OCI-LY7 (cell line): ENCODE results near the gene PCIF1. TPM values are rescaled to one million over a fixed set of nuclear protein-coding genes. Genes with fewer than 3 reads are reported as not detected.
A peak's percentile ranks its signal among the peaks of the same experiment; 100 is the strongest.

Experiments used
- BruUV-seq: library from RNA; stranded (reverse); fragments of 400-500 nt; replicated peaks from 2 replicates; lab custom pipeline; 2021; lab: Mats Ljungman, UMichigan
- CTCF ChIA-PET: fragments of 300-600 bp; sonication (Branson Sonifier 250); formaldehyde crosslinking; loops from one replicate; lab custom pipeline; 2022; ENCODE audit warnings: antibody characterized with exemption; ENCODE audit not compliant: unreplicated experiment; lab: Charles Lee
- POLR2A ChIA-PET: fragments of 300-600 bp; sonication (Branson Sonifier 250); formaldehyde crosslinking; loops from one replicate; lab custom pipeline; 2022; ENCODE audit warnings: antibody characterized with exemption; lab: Charles Lee
- DNase-seq: peaks from one replicate; pipeline ENCODE4 v3.0.0-alpha.2; 2015; ENCODE audit warnings: low spot score
- H2AFZ ChIP-seq: fragments of 200-600 bp; sonication (generic), shearing (Covaris generic); 2 replicates; pipeline ENCODE4 v1.6.1; 2014; ENCODE audit warnings: mild to moderate bottlenecking, antibody characterized with exemption, low read length, moderate library complexity
- H3K27ac ChIP-seq: fragments of 200-600 bp; sonication (generic); 2 replicates; pipeline ENCODE4 v1.5.1; 2014; ENCODE audit warnings: mixed run types, low read depth, mild to moderate bottlenecking, moderate library complexity, low read length, inconsistent platforms; ENCODE audit not compliant: poor library complexity, severe bottlenecking
- H3K36me3 ChIP-seq: fragments of 200-600 bp; sonication (generic); 2 replicates; pipeline ENCODE4 v1.6.1; 2014; ENCODE audit warnings: mild to moderate bottlenecking, antibody characterized with exemption, low read length, moderate library complexity, mixed read lengths; ENCODE audit not compliant: insufficient read depth
- H3K4me1 ChIP-seq: fragments of 200-600 bp; sonication (generic); 2 replicates; pipeline ENCODE4 v1.5.1; 2014; ENCODE audit warnings: mild to moderate bottlenecking, low read length; ENCODE audit not compliant: insufficient read depth, poor library complexity, severe bottlenecking
- H3K4me2 ChIP-seq: fragments of 200-600 bp; sonication (generic); 2 replicates; pipeline ENCODE4 v1.6.1; 2014; ENCODE audit warnings: mild to moderate bottlenecking, low read length
- H3K4me3 ChIP-seq: fragments of 200-600 bp; sonication (generic); 2 replicates; pipeline ENCODE4 v1.5.1; 2014; ENCODE audit warnings: mild to moderate bottlenecking, low read depth, low read length; ENCODE audit not compliant: poor library complexity, severe bottlenecking
- H3K79me2 ChIP-seq: fragments of 200-600 bp; sonication (generic); 2 replicates; pipeline ENCODE4 v1.6.1; 2016; ENCODE audit warnings: low read depth, mild to moderate bottlenecking, low read length, moderate library complexity, mixed read lengths; ENCODE audit not compliant: insufficient read depth
- H3K9me2 ChIP-seq: fragments of 200-600 bp; sonication (generic); 2 replicates; pipeline ENCODE4 v1.6.1; 2016; ENCODE audit warnings: mild to moderate bottlenecking, low read length, mixed read lengths; ENCODE audit not compliant: insufficient read depth
- H3K9me3 ChIP-seq: fragments of 200-600 bp; sonication (generic); 2 replicates; pipeline ENCODE4 v1.6.1; 2014; ENCODE audit warnings: mild to moderate bottlenecking, mixed run types, low read length, mixed read lengths
- H4K20me1 ChIP-seq: fragments of 200-600 bp; sonication (generic); 2 replicates; pipeline ENCODE4 v1.6.1; 2014; ENCODE audit warnings: mild to moderate bottlenecking, antibody characterized with exemption, low read length, moderate library complexity, mixed read lengths; ENCODE audit not compliant: insufficient read depth
- EZH2phosphoT487 ChIP-seq: fragments of 200-600 bp; sonication (generic); IDR thresholded peaks from 2 replicates; pipeline ENCODE4 v1.6.1; 2018; ENCODE audit warnings: low read depth, borderline replicate concordance, mild to moderate bottlenecking, mixed run types, antibody characterized with exemption, low read length, moderate library complexity, mixed read lengths
- intact Hi-C: fragments of 100-400 bp; cut with micrococcal nuclease; formaldehyde crosslinking; loops from one replicate; pipeline ENCODE4 v1.10.0; 2022; ENCODE audit not compliant: unreplicated experiment
- total RNA-seq, 2 experiments: library from RNA; depleted of rRNA in 1 of 2; stranded (reverse); fragments of >200 nt in 1 of 2; shearing (Covaris generic) in 1 of 2; gene quantifications; 2 replicates each; pipeline ENCODE4 v1.2.3, GENCODE V29; 2014 to 2022
- TF ChIP-seq, protein P1 (sequence below): fragments of 200-600 bp; sonication (generic); conservative IDR thresholded peaks from 2 replicates; pipeline ENCODE4 v1.5.1; 2014; ENCODE audit warnings: mild to moderate bottlenecking, antibody characterized with exemption, low read length, moderate library complexity, mixed read lengths

The PCIF1 gene
- total RNA-seq, 2 experiments from 2014 or later, result 21.2 to 40.6 TPM

DNA sequence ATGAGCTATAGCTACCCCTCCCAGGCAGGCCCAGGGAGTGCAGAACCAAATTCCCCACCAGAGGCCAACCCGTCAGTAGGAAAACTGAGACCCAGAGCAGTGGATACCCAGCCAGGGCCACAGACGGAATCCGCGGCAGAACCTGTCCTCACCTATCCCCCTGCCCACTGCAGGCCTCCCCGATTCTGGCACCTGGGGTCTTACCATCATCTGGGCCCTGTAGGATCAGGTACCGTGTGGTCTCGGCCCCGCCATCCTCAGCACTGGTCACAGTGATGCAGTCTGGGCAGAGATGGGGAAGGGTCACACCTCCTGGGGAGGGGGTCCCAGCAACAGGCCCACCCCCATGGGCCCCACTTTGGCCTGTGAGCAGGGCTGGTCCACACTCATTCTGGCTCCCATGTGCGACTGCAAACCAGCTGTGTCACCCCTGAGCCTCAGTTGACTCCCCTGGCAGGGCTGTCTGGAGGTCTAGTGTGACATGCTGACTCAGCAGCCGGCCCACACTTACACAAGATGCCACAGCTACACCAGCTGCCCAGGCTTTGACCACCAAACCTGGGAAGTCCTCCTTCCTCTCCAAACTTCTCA is 33.7 kb downstream of the PCIF1 start:
- H2AFZ ChIP-seq, result no peak overlapping the region
- no peak for DNase-seq
- peaks cover 20% of the 10 kb centered on the region for H3K4me1 ChIP-seq
- BruUV-seq, result no TSS peak
- intact Hi-C loops, result no loop called here
- POLR2A ChIA-PET, result no interaction called here
- no peak overlapping the region for H3K4me3 ChIP-seq
- CTCF ChIA-PET, result no interaction called here
- no peaks in the 10 kb centered on the region for H4K20me1 ChIP-seq
- no peak for TF ChIP-seq EZH2phosphoT487
- TF ChIP-seq, protein P1, sequence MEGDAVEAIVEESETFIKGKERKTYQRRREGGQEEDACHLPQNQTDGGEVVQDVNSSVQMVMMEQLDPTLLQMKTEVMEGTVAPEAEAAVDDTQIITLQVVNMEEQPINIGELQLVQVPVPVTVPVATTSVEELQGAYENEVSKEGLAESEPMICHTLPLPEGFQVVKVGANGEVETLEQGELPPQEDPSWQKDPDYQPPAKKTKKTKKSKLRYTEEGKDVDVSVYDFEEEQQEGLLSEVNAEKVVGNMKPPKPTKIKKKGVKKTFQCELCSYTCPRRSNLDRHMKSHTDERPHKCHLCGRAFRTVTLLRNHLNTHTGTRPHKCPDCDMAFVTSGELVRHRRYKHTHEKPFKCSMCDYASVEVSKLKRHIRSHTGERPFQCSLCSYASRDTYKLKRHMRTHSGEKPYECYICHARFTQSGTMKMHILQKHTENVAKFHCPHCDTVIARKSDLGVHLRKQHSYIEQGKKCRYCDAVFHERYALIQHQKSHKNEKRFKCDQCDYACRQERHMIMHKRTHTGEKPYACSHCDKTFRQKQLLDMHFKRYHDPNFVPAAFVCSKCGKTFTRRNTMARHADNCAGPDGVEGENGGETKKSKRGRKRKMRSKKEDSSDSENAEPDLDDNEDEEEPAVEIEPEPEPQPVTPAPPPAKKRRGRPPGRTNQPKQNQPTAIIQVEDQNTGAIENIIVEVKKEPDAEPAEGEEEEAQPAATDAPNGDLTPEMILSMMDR, result no peak
- H3K9me3 ChIP-seq, result no peaks in the 10 kb centered on the region
- no peak overlapping the region for H3K27ac ChIP-seq
- H3K4me2 ChIP-seq, result no peak overlapping the region
- no peaks in the 10 kb centered on the region for H3K9me2 ChIP-seq
- H3K79me2 ChIP-seq, result peaks cover 23% of the 10 kb centered on the region
- H3K36me3 ChIP-seq, result peaks cover 60% of the 10 kb centered on the region

DNA sequence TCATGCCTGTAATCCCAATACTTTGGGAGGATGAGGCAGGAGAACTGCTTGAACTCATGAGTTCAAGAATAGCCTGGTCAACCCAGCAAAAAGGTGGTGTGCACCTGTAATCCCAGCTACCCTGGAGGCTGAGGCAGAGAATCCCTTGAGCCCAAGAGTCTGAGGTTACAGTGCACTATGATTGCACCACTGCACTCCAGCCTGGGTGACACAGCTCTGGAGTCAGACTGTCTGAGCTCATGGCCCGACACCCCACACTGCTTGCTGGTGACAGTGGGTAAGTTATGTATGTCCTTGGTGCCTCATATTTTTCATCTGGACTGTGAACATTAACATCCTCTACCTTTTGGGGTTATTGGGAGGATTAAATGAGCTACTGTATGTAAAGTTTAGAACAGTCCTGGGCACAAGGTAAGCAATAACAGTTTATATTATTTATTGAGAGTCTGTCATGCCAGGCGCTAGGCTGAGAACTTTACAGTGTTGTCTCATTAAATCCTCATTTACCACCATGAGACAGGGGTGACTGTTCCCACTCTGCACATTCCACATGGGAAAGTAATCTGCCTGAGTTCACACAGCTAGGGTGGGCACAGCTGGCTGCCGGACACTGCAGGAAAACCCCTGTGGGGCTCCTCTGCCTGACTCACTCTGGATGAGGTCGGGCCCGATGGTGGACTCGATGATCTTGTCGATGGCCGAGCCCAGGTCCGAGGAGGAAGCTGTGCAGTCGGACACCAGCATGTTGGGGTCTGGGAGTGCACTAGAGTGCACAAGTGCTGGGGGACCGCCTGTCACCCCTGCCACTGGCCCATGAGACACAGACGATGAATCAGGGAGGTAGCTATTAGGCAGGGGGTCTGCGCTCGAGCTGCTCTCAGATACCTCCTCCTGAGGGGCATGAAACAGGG is 34.6 kb downstream of the PCIF1 start:
- peaks cover 20% of the 10 kb centered on the region for H3K4me1 ChIP-seq
- no peak overlapping the region for H2AFZ ChIP-seq
- ChIA-PET CTCF (interaction anchor here (1.4 to 2.0 kb wide), 2 partner anchors 10 to 36 kb away, joined by 7 read pairs; no protein-coding TSS in a partner anchor), POLR2A (interaction anchor here (0.6 to 1.9 kb wide), 3 partner anchors 34 to 94 kb away, joined by 3 to 5 read pairs (median 5); partner anchors contain the start of genes CTSA, NEURL2 and PCIF1)
- H3K79me2 ChIP-seq, result peaks cover 23% of the 10 kb centered on the region
- no peaks in the 10 kb centered on the region for H3K9me2 ChIP-seq
- no peaks in the 10 kb centered on the region for H4K20me1 ChIP-seq
- peaks cover 51% of the 10 kb centered on the region for H3K36me3 ChIP-seq
- DNase-seq, result no peak
- H3K9me3 ChIP-seq, result no peaks in the 10 kb centered on the region
- no TSS peak for BruUV-seq
- TF ChIP-seq, protein P1, result no peak
- TF ChIP-seq EZH2phosphoT487, result no peak
- intact Hi-C loops, result no loop called here
- H3K4me3 ChIP-seq, result no peak overlapping the region
- H3K4me2 ChIP-seq, result peak overlapping the region; percentile 86
- no peak overlapping the region for H3K27ac ChIP-seq
